Spleen (tissue), 11 donors: ENCODE data around the gene SLC10A2. TPM values are rescaled to one million over a fixed set of nuclear protein-coding genes. Genes with fewer than 3 reads are reported as not detected.

Source experiments
- DNase-seq: peaks from one replicate; pipeline ENCODE4 v3.0.0-alpha.2; 2020
- H3K27ac ChIP-seq, 8 donors: fragments of 200-600 bp; sonication (generic) in 7 of 8; 1 replicate in 4 of 8; 2 replicates in 4 of 8; pipeline versions ENCODE4 v1.5.0 to v1.8.0; 2016 to 2021; ENCODE audit warnings: inconsistent platforms in 4 of 8, mild to moderate bottlenecking in 4 of 8, moderate library complexity in 1 of 8
- H3K27me3 ChIP-seq, 7 donors: fragments of 200-600 bp; sonication (generic) in 6 of 7; replicated peaks in 1 of 7; 1 replicate in 4 of 7; 2 replicates in 3 of 7; pipeline versions ENCODE4 v1.5.0 to v1.8.0; 2016 to 2021; ENCODE audit warnings: inconsistent platforms in 3 of 7, mild to moderate bottlenecking in 1 of 7
- H3K36me3 ChIP-seq, 6 donors: fragments of 200-600 bp; sonication (generic) in 5 of 6; 1 replicate in 4 of 6; 2 replicates in 2 of 6; pipeline versions ENCODE4 v1.5.0 to v1.8.0; 2016 to 2021; ENCODE audit warnings: inconsistent platforms in 2 of 6
- H3K4me1 ChIP-seq, 6 donors: fragments of 200-600 bp; sonication (generic) in 5 of 6; 1 replicate in 3 of 6; 2 replicates in 3 of 6; pipeline versions ENCODE4 v1.5.0 to v1.8.0; 2016 to 2021; ENCODE audit warnings: inconsistent platforms in 3 of 6
- H3K4me3 ChIP-seq, 8 donors: fragments of 200-600 bp; sonication (generic) in 7 of 8; 1 replicate in 4 of 8; 2 replicates in 4 of 8; pipeline versions ENCODE4 v1.5.0 to v1.8.0; 2016 to 2021; ENCODE audit warnings: inconsistent platforms in 4 of 8, mild to moderate bottlenecking in 4 of 8, moderate library complexity in 2 of 8
- H3K9me3 ChIP-seq, 8 donors: fragments of 200-600 bp; sonication (generic) in 7 of 8; 1 replicate in 4 of 8; 2 replicates in 4 of 8; pipeline versions ENCODE4 v1.5.0 to v1.8.0; 2016 to 2021; ENCODE audit warnings: inconsistent platforms in 4 of 8
- POLR2A ChIP-seq, 3 donors: fragments of 450-650 bp; IDR thresholded peaks; one replicate each; pipeline ENCODE4 v1.5.1; 2017; ENCODE audit warnings: antibody characterized with exemption in 3 of 3, mild to moderate bottlenecking in 1 of 3
- POLR2AphosphoS5 ChIP-seq, 3 donors: sonication (generic); formaldehyde crosslinking; IDR thresholded peaks; one replicate each; pipeline ENCODE4 v1.5.1; 2017; ENCODE audit warnings: antibody characterized with exemption in 3 of 3
- WGBS, 5 donors: extraction: QIAGEN DNeasy Blood & Tissue Kit in 3 of 5; methylation state at CpG; one replicate each; pipeline versions ENCODE4 v1.1.5 to v1.1.7; 2013 to 2018; 5-methylcytosine and 5-hydroxymethylcytosine counted together
- intact Hi-C: fragments of 100-400 bp; cut with DNase I; formaldehyde crosslinking; loops from one replicate; pipeline ENCODE4 v1.15.0; 2023; ENCODE audit warnings: low total_unique reads
- polyA plus RNA-seq, 3 donors: library from polyadenylated mRNA; stranded (reverse); fragments of 200-250 nt; gene quantifications; one replicate each; pipeline ENCODE4 v1.2.1, GENCODE V29; 2013
- total RNA-seq, 7 donors: library from RNA; depleted of rRNA in 3 of 7; stranded (reverse); fragments of >200 nt in 3 of 7; fragmentation: NEBNext Ultra II Directional in 4 of 7; extraction: Animal tissue kit (Norgen Biotek cat#: 25700) in 4 of 7; gene quantifications; one replicate each; pipeline versions ENCODE4 v1.1.0 to v1.2.1, GENCODE V29; 2016 to 2021
- TF ChIP-seq, protein P1 (sequence below), 11 experiments: fragments of 200-600 bp in 7 of 11; fragments of 450-650 bp in 4 of 11; sonication (generic) in 4 of 11; IDR thresholded peaks in 8 of 11; conservative IDR thresholded peaks in 3 of 11; 1 replicate in 7 of 11; 2 replicates in 4 of 11; pipeline versions ENCODE4 v1.4.0 to v1.8.0; 2016 to 2021; ENCODE audit warnings: antibody characterized with exemption in 11 of 11, inconsistent platforms in 4 of 11, mild to moderate bottlenecking in 1 of 11
- donor health status: healthy with polysubstance abuse.
- donor health status: DM: no; HTN: no; CAD: no; lungs with moderate emphysema.
- donor health status: DM: no; HTN: no; CAD: no.
- donor health status: Bipolar disorder and iron deficiency.
- donor health status: healthy.
- donor health status: DM: no; HTN: no; CAD: no.
- donor health status: DM: yes; HTN: yes; CAD: no.

The SLC10A2 gene
- total and polyA plus RNA-seq, 10 donors: not detected

DNA sequence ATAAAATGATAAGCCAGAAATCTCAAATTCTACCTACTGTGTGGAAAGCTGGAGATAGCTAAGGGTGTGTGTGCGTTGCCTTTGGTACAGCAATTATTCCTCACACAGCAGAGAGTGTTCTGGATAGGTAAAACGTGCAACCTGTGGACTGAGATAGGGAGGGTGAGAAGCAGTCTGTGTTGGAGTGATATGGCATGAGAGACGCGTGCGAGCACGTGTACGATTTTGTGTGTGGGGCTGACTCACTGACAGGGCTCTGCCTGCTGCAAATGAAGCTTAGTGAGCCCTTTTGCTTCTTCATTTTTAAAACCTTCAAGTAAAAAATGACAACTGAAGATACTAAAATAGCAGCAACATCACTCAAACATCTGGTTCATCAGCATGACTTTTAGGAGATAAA lies 35.7 kb upstream of the SLC10A2 start:
- Histone ChIP-seq H3K36me3 (no peaks in the 10 kb centered on the region), H3K9me3 (no peaks in the 10 kb centered on the region), H3K4me1 (no peaks in the 10 kb centered on the region), H3K27ac (no peak overlapping the region), H3K27me3 (no peaks in the 10 kb centered on the region), H3K4me3 (no peak overlapping the region)
- DNase-seq: no peak
- intact Hi-C loops: no loop called here
- TF ChIP-seq POLR2AphosphoS5 (IDR thresholded peaks at IDR 0.05) (no peak), POLR2A (IDR thresholded peaks at IDR 0.05) (no peak)
- TF ChIP-seq, protein P1, sequence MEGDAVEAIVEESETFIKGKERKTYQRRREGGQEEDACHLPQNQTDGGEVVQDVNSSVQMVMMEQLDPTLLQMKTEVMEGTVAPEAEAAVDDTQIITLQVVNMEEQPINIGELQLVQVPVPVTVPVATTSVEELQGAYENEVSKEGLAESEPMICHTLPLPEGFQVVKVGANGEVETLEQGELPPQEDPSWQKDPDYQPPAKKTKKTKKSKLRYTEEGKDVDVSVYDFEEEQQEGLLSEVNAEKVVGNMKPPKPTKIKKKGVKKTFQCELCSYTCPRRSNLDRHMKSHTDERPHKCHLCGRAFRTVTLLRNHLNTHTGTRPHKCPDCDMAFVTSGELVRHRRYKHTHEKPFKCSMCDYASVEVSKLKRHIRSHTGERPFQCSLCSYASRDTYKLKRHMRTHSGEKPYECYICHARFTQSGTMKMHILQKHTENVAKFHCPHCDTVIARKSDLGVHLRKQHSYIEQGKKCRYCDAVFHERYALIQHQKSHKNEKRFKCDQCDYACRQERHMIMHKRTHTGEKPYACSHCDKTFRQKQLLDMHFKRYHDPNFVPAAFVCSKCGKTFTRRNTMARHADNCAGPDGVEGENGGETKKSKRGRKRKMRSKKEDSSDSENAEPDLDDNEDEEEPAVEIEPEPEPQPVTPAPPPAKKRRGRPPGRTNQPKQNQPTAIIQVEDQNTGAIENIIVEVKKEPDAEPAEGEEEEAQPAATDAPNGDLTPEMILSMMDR (IDR thresholded peaks at IDR 0.05 in 8 of 11, conservative IDR thresholded peaks at IDR 0.05 in 3 of 11): no peak
- 61 to 75% (median 67%) methylated on average over 7 of the region's 7 CpGs for WGBS, 5 donors

DNA sequence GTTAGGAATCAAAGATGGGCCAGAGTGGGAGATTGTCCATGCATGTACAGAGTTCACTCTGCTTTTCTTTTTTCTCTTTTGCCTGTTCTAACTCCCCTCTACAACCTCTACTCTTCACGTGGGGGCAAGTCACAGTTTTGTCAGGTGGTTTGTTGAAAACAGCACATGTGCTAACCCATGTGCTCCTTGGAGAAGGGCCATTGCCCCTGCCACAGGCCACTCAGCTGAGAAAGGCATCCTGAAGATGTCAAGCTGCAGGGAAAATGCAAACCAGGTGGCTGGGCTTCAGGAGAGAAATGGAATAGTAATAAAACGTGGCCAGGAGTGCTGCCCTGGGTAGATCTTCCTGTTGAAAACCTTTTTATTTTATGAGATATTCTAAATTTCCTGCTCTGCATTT lies 35.3 kb upstream of the SLC10A2 start:
- Histone ChIP-seq H3K27me3 (no peaks in the 10 kb centered on the region), H3K4me3 (no peak overlapping the region), H3K27ac (no peak overlapping the region), H3K4me1 (no peaks in the 10 kb centered on the region), H3K36me3 (no peaks in the 10 kb centered on the region), H3K9me3 (no peaks in the 10 kb centered on the region)
- 31 to 54% (median 44%) methylated on average over 2 of the region's 2 CpGs for WGBS, 5 donors
- TF ChIP-seq, protein P1 (IDR thresholded peaks at IDR 0.05 in 8 of 11, conservative IDR thresholded peaks at IDR 0.05 in 3 of 11): no peak
- TF ChIP-seq POLR2A (IDR thresholded peaks at IDR 0.05) (no peak), POLR2AphosphoS5 (IDR thresholded peaks at IDR 0.05) (no peak)
- intact Hi-C loops: no loop called here
- no peak for DNase-seq

DNA sequence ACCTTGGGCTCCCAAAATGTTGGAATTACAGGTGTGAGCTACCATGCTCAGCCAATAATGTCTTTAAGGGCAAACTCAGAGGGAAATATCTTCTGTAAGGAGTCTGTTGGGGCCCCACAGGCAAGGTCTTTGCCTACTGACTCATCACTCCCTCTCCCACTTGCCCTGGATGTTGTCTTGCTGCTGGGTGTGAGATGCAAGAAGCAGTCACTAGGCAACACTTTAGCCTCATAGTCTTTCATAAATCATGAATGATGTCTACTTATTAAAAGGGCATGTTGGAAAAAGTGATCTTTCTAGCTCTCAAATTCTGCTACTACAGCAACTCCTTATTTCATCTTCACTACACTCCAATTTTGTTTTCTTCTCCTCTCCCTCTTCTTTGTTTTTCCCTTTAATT lies 34.6 kb upstream of the SLC10A2 start:
- Histone ChIP-seq H3K27ac (no peak overlapping the region), H3K9me3 (no peaks in the 10 kb centered on the region), H3K36me3 (no peaks in the 10 kb centered on the region), H3K4me1 (no peaks in the 10 kb centered on the region), H3K27me3 (no peaks in the 10 kb centered on the region), H3K4me3 (no peak overlapping the region)
- DNase-seq: no peak
- TF ChIP-seq POLR2AphosphoS5 (IDR thresholded peaks at IDR 0.05) (no peak), POLR2A (IDR thresholded peaks at IDR 0.05) (no peak)
- TF ChIP-seq, protein P1 (IDR thresholded peaks at IDR 0.05 in 8 of 11, conservative IDR thresholded peaks at IDR 0.05 in 3 of 11): no peak
- intact Hi-C loops: no loop called here

DNA sequence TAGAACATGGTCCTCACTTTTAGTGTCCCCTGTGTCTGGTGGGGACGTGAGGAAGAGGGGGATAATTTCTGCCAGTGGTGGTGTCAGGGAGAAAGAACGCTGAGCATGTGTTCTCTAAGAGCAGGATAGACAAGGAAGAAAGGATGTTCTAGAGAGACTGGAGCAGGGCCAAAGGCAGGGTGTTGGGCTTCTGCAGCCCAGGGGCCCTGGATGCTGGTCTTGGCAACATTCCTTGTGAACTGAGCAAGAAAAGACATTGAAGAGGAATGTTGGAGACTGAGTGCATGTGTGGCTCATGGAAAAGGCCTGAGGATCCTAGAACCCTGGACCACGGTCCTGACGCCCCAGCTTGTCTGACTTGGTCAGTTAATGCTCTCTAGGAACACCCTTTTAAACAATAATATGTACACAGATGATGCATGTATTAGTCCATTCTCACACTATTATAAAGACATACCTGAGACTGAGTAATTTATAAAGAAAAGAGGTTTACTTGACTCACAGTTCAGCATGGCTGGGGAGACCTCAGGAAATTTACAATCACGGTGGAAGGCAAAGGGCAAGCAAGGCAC lies 33.6 kb upstream of the SLC10A2 start:
- no peaks in the 10 kb centered on the region for H3K9me3 ChIP-seq
- no peaks in the 10 kb centered on the region for H3K4me1 ChIP-seq
- intact Hi-C loops: no loop called here
- H3K27me3 ChIP-seq: no peaks in the 10 kb centered on the region
- WGBS, 5 donors: 74 to 88% (median 76%) methylated on average over 5 of the region's 5 CpGs
- TF ChIP-seq POLR2A (IDR thresholded peaks at IDR 0.05): no peak
- no peak for TF ChIP-seq POLR2AphosphoS5 (IDR thresholded peaks at IDR 0.05)
- TF ChIP-seq, protein P1 (IDR thresholded peaks at IDR 0.05 in 8 of 11, conservative IDR thresholded peaks at IDR 0.05 in 3 of 11): no peak
- no peak for DNase-seq
- H3K4me3 ChIP-seq: no peak overlapping the region
- H3K36me3 ChIP-seq: no peaks in the 10 kb centered on the region
- H3K27ac ChIP-seq: no peak overlapping the region
